PC-3 (cell line): ENCODE data around the gene ZNF358.

Experiments
- EZH2phosphoT487 ChIP-seq: fragments of 300-600 bp; sonication (generic); IDR thresholded peaks from 2 replicates; pipeline ENCODE4 v1.6.1; 2018; ENCODE audit warnings: mild to moderate bottlenecking, antibody characterized with exemption, low read length, borderline replicate concordance
- TF ChIP-seq, protein P1 (sequence below): fragments of 300-600 bp; sonication (generic); conservative IDR thresholded peaks from 2 replicates; pipeline ENCODE4 v1.5.1; 2017; ENCODE audit warnings: antibody characterized with exemption, low read depth, mild to moderate bottlenecking, low read length

DNA sequence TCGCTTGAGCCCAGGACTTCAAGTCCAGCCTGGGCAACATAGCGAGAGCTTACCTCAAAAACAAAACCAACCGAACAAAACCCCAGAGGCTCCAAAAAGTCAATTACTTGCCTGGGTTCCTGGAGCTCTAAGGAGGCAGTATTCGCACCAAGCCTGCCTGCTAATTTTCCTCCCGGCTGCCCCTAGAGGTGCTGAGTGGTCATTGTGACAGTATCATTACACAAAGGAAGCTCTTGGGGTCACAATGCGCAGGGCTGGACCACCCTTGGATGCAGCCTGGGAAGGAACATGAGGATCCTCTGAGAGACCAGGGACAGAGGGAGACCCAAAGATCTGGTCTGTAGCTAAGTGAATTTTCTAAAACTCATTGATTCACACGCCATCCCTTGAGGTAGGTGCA lies 18.6 kb upstream of the ZNF358 start:
- TF ChIP-seq, protein P1, sequence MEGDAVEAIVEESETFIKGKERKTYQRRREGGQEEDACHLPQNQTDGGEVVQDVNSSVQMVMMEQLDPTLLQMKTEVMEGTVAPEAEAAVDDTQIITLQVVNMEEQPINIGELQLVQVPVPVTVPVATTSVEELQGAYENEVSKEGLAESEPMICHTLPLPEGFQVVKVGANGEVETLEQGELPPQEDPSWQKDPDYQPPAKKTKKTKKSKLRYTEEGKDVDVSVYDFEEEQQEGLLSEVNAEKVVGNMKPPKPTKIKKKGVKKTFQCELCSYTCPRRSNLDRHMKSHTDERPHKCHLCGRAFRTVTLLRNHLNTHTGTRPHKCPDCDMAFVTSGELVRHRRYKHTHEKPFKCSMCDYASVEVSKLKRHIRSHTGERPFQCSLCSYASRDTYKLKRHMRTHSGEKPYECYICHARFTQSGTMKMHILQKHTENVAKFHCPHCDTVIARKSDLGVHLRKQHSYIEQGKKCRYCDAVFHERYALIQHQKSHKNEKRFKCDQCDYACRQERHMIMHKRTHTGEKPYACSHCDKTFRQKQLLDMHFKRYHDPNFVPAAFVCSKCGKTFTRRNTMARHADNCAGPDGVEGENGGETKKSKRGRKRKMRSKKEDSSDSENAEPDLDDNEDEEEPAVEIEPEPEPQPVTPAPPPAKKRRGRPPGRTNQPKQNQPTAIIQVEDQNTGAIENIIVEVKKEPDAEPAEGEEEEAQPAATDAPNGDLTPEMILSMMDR: peak; percentile 47
- no peak for TF ChIP-seq EZH2phosphoT487
